Measurements from ENCODE around the gene MGLL. TPM values are rescaled to one million over a fixed set of nuclear protein-coding genes. Genes with fewer than 3 reads are reported as not detected.

MGLL gene
- total RNA-seq, 1 donor from 2014 or later: 0.43 TPM

DNA sequence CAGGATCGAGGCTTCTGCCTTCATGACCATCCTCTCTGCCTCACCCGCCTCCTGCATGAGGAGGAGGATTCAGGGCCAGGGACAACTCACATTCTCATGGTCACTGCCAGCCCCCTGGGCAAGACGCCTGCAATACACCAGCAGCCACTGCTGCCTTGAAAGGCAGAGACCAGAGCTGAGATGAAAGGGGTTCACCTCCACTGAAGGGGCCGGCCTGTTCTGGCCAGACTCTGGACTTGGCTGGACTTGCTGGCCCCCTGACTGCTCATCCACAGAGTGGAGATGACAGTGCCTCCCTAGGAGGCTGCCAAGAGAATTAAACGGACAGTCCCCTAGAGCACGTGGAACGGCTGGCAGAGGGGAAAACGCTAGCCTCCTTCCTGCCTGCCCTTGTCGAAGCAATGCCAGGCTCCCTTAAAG lies 35.2 kb downstream of the MGLL start:
- no peaks in the 10 kb centered on the region for H3K36me3 Mint-ChIP-seq (ENCODE audit: insufficient read depth)

DNA sequence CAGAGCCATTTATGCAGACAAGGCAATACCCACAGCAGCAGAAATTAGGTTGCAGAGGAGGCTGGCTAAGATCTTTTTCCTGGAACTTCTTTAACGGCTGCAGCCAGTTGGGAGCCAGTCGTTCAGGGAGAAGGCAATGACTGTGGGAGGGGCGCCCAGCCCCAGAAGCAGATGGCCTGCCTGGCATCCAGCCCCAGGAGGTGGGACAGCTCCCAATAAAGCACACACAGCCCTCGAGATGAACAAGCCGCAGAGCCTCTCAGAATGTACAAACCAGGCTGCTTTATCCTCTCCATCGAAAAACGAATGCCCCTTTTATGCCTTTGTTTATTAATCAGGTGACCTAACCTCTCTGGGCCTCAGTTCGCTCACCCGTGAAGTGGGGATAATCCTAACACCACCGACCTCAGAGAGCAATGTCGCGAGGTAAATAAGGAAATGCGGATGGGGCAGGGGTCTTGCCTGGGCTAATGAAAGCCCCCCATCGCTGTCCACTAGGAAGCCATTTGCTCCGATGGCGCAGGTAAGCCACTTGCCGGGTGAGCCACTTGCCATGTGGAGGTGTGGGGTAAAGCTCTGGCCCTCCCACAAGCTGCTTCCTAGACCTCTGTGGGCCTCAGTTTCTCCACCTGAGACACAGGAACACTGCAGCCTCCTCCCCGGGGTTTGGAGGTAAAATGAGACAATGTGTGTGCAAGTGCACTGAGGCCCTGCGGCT lies 35.8 kb downstream of the MGLL start:
- Mint-ChIP-seq H3K4me1 (ENCODE audit: low read depth) (peaks cover 7% of the 10 kb centered on the region), H3K9me3 (ENCODE audit: low read depth) (no peaks in the 10 kb centered on the region), H3K36me3 (ENCODE audit: insufficient read depth) (no peaks in the 10 kb centered on the region), H3K4me3 (ENCODE audit: low read depth) (no peak overlapping the region), H3K27ac (no peak overlapping the region), H3K27me3 (peaks cover 42% of the 10 kb centered on the region)
- no peak for DNase-seq (ENCODE audit: low spot score, unreplicated experiment)
- TF ChIP-seq, protein P1, sequence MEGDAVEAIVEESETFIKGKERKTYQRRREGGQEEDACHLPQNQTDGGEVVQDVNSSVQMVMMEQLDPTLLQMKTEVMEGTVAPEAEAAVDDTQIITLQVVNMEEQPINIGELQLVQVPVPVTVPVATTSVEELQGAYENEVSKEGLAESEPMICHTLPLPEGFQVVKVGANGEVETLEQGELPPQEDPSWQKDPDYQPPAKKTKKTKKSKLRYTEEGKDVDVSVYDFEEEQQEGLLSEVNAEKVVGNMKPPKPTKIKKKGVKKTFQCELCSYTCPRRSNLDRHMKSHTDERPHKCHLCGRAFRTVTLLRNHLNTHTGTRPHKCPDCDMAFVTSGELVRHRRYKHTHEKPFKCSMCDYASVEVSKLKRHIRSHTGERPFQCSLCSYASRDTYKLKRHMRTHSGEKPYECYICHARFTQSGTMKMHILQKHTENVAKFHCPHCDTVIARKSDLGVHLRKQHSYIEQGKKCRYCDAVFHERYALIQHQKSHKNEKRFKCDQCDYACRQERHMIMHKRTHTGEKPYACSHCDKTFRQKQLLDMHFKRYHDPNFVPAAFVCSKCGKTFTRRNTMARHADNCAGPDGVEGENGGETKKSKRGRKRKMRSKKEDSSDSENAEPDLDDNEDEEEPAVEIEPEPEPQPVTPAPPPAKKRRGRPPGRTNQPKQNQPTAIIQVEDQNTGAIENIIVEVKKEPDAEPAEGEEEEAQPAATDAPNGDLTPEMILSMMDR (IDR thresholded peaks at IDR 0.05; ENCODE audit: unreplicated experiment): no peak

More for the DNA sequence above, 35.2 kb downstream of the MGLL start:
- H3K27me3 Mint-ChIP-seq: peaks cover 40% of the 10 kb centered on the region
- H3K4me1 Mint-ChIP-seq (ENCODE audit: low read depth): peaks cover 7% of the 10 kb centered on the region
- no peak for DNase-seq (ENCODE audit: low spot score, unreplicated experiment)
- H3K9me3 Mint-ChIP-seq (ENCODE audit: low read depth): no peaks in the 10 kb centered on the region
- no peak overlapping the region for H3K27ac Mint-ChIP-seq
- TF ChIP-seq, protein P1 (IDR thresholded peaks at IDR 0.05; ENCODE audit: unreplicated experiment): no peak
- H3K4me3 Mint-ChIP-seq (ENCODE audit: low read depth): no peak overlapping the region

GRCh38 chr3:127785711-127786265 lies 36.5 kb downstream of the MGLL start:
- no peak overlapping the region for H3K27ac Mint-ChIP-seq
- peaks cover 46% of the 10 kb centered on the region for H3K27me3 Mint-ChIP-seq
- DNase-seq (ENCODE audit: low spot score, unreplicated experiment): no peak
- H3K4me3 Mint-ChIP-seq (ENCODE audit: low read depth): no peak overlapping the region
- TF ChIP-seq, protein P1 (IDR thresholded peaks at IDR 0.05; ENCODE audit: unreplicated experiment): no peak
- peaks cover 7% of the 10 kb centered on the region for H3K4me1 Mint-ChIP-seq (ENCODE audit: low read depth)
- no peaks in the 10 kb centered on the region for H3K36me3 Mint-ChIP-seq (ENCODE audit: insufficient read depth)
- no peaks in the 10 kb centered on the region for H3K9me3 Mint-ChIP-seq (ENCODE audit: low read depth)

DNA sequence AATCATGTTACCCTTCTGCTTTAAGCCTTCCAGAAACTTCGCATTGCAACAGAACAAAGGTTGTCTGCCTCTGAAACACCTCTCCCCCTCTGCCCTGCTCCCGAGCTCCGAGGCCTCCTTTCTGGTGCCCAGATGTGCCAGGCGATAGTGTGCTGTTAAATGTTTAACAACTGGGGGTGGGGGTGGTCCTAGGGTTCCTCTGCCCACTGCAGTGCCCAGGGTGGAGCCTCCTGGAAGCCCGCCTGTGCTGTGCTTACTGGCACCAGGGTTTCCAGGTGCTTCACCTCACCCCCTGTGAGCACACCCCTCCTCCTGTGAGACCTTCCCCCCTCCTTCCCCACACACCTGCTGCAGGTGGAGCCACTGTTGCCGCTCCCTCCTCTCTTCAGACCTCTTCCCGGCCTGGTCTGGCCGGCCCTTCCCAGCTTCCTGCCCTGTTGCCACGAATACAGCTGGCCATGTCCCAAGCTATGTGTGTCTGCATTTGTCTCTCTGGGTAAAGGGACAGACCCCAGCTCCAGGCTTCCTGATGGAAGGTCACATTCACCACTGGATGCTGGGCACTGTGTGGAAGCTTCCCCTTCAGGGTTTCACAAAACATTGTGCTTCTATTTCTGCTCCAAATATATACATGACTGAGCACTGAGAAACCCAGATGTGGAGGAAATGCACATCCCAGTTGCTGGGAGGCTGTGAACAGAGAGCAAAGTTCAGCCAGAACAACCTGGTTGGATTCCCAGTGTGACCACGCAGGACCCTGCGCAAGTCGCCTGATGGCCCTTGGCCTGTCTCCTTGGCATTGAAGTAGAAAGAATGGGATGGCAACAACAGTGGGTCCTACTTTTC lies 37.2 kb downstream of the MGLL start:
- Mint-ChIP-seq H3K36me3 (ENCODE audit: insufficient read depth) (no peaks in the 10 kb centered on the region), H3K4me1 (ENCODE audit: low read depth) (peaks cover 7% of the 10 kb centered on the region), H3K27ac (no peak overlapping the region), H3K27me3 (peaks cover 45% of the 10 kb centered on the region), H3K4me3 (ENCODE audit: low read depth) (no peak overlapping the region), H3K9me3 (ENCODE audit: low read depth) (no peaks in the 10 kb centered on the region)
- DNase-seq (ENCODE audit: low spot score, unreplicated experiment): no peak
- TF ChIP-seq, protein P1 (IDR thresholded peaks at IDR 0.05; ENCODE audit: unreplicated experiment): no peak

DNA sequence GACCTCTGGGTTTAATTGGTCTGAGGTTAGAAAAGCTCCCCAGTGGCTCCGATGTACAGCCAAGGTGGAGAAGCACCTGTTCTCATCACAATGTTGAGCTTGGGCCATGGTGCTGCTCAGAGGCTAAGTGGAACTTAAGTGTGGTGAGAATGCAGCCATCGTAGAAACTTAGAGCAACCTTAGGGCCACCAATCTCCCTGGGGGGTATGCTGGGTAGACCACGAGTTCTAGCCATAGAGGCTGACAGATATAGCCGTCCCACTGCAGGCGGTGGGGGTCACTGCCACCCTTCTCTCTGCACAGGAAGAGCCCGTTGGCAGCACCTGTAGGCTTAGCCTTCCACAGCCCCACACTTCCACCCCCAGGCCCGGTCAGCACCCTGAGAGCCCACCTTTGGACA lies 38.0 kb downstream of the MGLL start:
- no peaks in the 10 kb centered on the region for H3K9me3 Mint-ChIP-seq (ENCODE audit: low read depth)
- DNase-seq (ENCODE audit: low spot score, unreplicated experiment): no peak
- TF ChIP-seq, protein P1 (IDR thresholded peaks at IDR 0.05; ENCODE audit: unreplicated experiment): no peak
- H3K4me3 Mint-ChIP-seq (ENCODE audit: low read depth): no peak overlapping the region
- H3K36me3 Mint-ChIP-seq (ENCODE audit: insufficient read depth): no peaks in the 10 kb centered on the region
- H3K27ac Mint-ChIP-seq: no peak overlapping the region
- H3K27me3 Mint-ChIP-seq: peaks cover 45% of the 10 kb centered on the region
- H3K4me1 Mint-ChIP-seq (ENCODE audit: low read depth): peaks cover 7% of the 10 kb centered on the region
